ENCODE measurements around the gene PLXDC2. TPM values are rescaled to one million over a fixed set of nuclear protein-coding genes. Genes with fewer than 3 reads are reported as not detected.

Gene PLXDC2
- total RNA-seq, 1 donor from 2014 or later, result 79.2 TPM

DNA sequence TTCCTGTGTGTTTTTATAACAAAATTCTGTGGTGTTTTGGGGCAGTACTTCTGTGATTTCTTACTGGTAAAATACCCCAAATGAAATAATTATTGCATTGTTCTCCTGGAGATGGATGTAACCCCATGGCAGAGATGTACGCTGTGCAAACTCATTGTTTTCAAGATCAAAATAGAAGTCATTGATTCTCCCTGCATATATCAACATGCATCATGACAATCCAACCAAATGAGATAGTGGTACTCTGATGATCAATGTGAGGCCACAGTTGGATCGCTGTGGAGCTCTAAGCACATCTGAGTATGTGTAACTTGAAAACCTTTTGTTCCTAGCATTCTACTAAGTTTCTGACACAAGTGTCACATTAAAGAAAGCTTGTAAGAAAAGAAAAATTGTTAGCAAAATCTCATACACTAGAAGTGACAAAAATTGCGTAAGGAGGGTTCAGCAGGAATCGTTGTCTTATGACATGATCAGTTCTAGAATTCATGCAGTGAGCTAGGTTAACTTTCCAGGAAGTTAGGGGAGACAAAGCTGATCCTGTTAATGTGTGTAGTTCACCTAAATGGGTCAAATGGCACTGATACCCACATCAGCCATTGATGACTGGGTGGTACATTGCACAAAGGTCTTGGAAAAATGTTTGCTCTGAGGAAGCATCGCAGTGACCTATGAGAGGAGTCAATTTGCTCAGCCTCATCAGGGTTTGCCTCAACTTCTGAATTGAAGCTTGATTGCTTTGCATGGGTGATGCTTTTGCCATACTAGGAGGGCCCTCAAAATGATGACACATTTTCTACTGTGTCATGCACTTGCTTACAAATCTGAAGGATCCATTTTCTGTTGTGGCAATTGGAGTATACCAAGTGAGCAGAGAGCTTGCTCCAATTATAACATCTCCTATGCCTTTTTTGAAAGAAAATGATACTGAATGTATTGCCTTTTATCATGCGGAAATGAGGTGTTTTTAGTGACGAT is 145.1 kb downstream of the PLXDC2 start:
- Mint-ChIP-seq H3K9me3 (peaks cover 4% of the 10 kb centered on the region), H3K36me3 (peaks cover 11% of the 10 kb centered on the region), H3K4me1 (ENCODE audit: unreplicated experiment) (peaks cover 18% of the 10 kb centered on the region), H3K4me3 (no peak overlapping the region), H3K27ac (no peak overlapping the region), H3K27me3 (no peaks in the 10 kb centered on the region)
- DNase-seq (ENCODE audit: extremely low spot score, unreplicated experiment), result no peak
- TF ChIP-seq, protein P1, sequence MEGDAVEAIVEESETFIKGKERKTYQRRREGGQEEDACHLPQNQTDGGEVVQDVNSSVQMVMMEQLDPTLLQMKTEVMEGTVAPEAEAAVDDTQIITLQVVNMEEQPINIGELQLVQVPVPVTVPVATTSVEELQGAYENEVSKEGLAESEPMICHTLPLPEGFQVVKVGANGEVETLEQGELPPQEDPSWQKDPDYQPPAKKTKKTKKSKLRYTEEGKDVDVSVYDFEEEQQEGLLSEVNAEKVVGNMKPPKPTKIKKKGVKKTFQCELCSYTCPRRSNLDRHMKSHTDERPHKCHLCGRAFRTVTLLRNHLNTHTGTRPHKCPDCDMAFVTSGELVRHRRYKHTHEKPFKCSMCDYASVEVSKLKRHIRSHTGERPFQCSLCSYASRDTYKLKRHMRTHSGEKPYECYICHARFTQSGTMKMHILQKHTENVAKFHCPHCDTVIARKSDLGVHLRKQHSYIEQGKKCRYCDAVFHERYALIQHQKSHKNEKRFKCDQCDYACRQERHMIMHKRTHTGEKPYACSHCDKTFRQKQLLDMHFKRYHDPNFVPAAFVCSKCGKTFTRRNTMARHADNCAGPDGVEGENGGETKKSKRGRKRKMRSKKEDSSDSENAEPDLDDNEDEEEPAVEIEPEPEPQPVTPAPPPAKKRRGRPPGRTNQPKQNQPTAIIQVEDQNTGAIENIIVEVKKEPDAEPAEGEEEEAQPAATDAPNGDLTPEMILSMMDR (conservative IDR thresholded peaks at IDR 0.05), result no peak

DNA sequence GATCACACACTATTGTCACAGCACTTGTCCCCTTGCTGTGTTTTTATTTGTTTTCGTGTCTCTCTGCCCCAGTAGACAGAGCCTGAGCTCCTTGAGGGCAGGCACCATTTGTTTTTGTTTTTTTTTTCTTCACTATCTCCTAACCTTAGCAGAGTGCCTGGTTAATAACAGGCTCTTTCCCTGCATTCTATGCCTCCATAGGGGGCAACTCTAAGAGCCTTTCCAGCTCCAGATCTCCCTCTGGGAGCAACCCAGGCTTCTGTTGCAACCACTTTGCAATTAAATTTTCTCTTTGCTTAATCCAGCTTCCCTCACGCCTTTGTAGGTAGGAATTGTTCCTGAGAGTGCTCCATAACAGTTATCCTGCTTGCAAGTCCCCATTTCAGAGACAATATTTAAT is 148.4 kb downstream of the PLXDC2 start:
- peaks cover 36% of the 10 kb centered on the region for H3K4me1 Mint-ChIP-seq (ENCODE audit: unreplicated experiment)
- H3K4me3 Mint-ChIP-seq, result no peak overlapping the region
- no peak for DNase-seq (ENCODE audit: extremely low spot score, unreplicated experiment)
- TF ChIP-seq, protein P1 (conservative IDR thresholded peaks at IDR 0.05), result no peak
- peaks cover 11% of the 10 kb centered on the region for H3K36me3 Mint-ChIP-seq
- no peak overlapping the region for H3K27ac Mint-ChIP-seq
- peaks cover 4% of the 10 kb centered on the region for H3K9me3 Mint-ChIP-seq
- no peaks in the 10 kb centered on the region for H3K27me3 Mint-ChIP-seq

DNA sequence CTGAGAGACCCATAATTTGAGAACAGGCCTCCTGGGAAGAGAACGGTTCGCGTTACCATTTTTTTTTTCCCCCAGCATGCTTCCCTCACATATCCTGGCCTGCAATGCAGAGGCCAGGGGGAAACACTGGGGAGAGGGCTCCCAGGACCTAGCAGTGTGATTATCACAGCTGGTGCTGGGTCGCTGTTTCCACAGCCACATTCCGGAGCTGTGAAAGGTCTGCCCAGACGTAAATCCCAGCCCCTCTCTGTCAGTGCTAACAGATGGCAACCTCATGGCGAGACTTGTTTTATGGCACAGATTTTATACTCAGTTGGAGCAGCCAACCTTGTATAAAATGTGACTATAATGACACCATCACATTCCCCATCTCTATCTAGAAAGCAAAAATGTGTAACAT is 150.5 kb downstream of the PLXDC2 start:
- no peak for DNase-seq (ENCODE audit: extremely low spot score, unreplicated experiment)
- Mint-ChIP-seq H3K27me3 (no peaks in the 10 kb centered on the region), H3K27ac (no peak overlapping the region), H3K9me3 (peaks cover 4% of the 10 kb centered on the region), H3K4me3 (peak overlapping the region; percentile 48), H3K4me1 (ENCODE audit: unreplicated experiment) (peaks cover 31% of the 10 kb centered on the region), H3K36me3 (peaks cover 17% of the 10 kb centered on the region)
- TF ChIP-seq, protein P1 (conservative IDR thresholded peaks at IDR 0.05), result no peak

DNA sequence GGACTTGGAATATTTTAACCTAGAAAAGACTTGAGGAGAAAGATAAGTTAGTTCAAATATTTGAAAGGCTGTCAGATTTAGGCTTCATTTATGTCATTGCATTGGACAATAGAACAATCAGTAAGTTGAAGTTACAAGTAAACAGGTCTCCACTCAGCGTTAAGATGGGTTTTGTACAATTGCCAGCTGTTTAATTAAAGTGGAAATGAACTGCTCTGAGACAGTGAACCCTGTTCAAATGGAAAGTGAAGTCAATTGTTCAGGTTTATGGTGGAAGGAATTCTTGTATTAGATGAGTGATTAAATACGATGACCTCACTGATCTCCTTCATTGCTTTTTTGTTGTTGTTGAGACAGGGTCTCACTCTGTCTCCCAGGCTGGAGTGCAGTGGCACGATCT is 151.7 kb downstream of the PLXDC2 start:
- DNase-seq (ENCODE audit: extremely low spot score, unreplicated experiment), result no peak
- Mint-ChIP-seq H3K4me1 (ENCODE audit: unreplicated experiment) (peaks cover 31% of the 10 kb centered on the region), H3K27ac (no peak overlapping the region), H3K9me3 (peaks cover 2% of the 10 kb centered on the region), H3K4me3 (no peak overlapping the region), H3K27me3 (no peaks in the 10 kb centered on the region), H3K36me3 (peaks cover 21% of the 10 kb centered on the region)
- TF ChIP-seq, protein P1 (conservative IDR thresholded peaks at IDR 0.05), result no peak

DNA sequence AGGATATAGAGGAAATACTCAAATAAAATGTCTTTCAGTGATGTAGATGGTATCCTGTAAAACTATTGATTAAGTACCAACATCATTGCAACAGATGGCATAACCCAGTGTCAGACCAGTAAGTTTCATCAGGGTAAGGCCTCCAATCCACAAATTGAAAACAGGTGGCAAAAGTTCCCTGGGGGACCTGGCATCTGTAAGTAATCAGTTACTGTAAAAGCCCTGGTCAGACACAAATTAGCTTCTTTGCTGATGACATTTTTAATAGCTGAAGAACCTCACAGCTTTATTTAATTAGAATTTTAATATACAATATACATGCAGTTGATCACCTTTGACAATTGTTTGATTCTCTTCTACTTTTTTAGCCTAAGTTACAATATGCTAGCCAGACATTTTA is 152.5 kb downstream of the PLXDC2 start:
- Mint-ChIP-seq H3K4me3 (no peak overlapping the region), H3K36me3 (peaks cover 19% of the 10 kb centered on the region)

More for the DNA sequence above, 152.5 kb downstream of the PLXDC2 start:
- TF ChIP-seq, protein P1 (conservative IDR thresholded peaks at IDR 0.05), result no peak
- H3K27me3 Mint-ChIP-seq, result no peaks in the 10 kb centered on the region
- H3K27ac Mint-ChIP-seq, result no peak overlapping the region
- no peak for DNase-seq (ENCODE audit: extremely low spot score, unreplicated experiment)
- peaks cover 31% of the 10 kb centered on the region for H3K4me1 Mint-ChIP-seq (ENCODE audit: unreplicated experiment)
- H3K9me3 Mint-ChIP-seq, result no peaks in the 10 kb centered on the region
